ENCODE measurements around the gene DHRS9. TPM values are rescaled to one million over a fixed set of nuclear protein-coding genes. Genes with fewer than 3 reads are reported as not detected.

The DHRS9 gene
- total and polyA plus RNA-seq, 9 of the 15 experiments (the other 6 are each of a cell fraction or from before 2014, with no cell fraction given), result 0.27 to 1.7 (median 0.69) TPM

DNA sequence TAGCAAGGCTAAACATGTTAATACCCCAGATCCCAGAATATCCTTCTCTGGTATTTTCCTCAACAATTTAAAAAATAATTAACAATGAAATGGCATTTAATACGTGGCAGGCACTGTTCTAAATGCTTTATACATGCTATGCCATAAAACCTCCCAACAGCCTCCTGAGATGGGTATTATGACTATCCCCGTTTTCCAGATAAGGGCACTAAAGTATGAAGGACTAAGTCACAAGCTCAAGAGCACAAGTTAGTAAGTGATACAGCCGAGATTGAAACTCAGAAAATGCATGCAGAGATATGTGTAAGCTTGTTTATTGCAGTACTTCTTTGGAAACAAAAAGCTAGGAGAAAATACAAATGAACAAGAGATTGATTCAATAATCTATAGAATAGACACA is 46.2 kb upstream of the DHRS9 start:
- Histone ChIP-seq H4K20me1 (replicated peaks; ENCODE audit: control insufficient read depth, insufficient read depth, low read length) (no peaks in the 10 kb centered on the region), H3K9me1 (ENCODE audit: control insufficient read depth, insufficient read depth, low read length) (no peaks in the 10 kb centered on the region), H3K9me3 (replicated peaks; ENCODE audit: control insufficient read depth, insufficient read depth, low read depth, low read length) (no peaks in the 10 kb centered on the region), H3K4me1 (replicated peaks in 1 of 2; ENCODE audit: control insufficient read depth in 2 of 2, insufficient read depth in 2 of 2, low read length in 2 of 2) (peaks cover 0 to 10% of the 10 kb centered on the region in 2 experiments; a peak in 2 of 5 replicates), H3K79me2 (ENCODE audit: control insufficient read depth, insufficient read depth, low read length) (no peaks in the 10 kb centered on the region), H3K4me3 (no peak overlapping the region), H3K27ac (ENCODE audit: extremely low read depth, low read depth, low read length) (no peak overlapping the region), H3K4me2 (ENCODE audit: insufficient read depth, low read length) (no peak overlapping the region), H3K27me3 (ENCODE audit: control insufficient read depth in 2 of 2, insufficient read depth in 2 of 2, low read length in 2 of 2) (no peaks in the 10 kb centered on the region), H3K36me3 (ENCODE audit: control insufficient read depth, insufficient read depth, low read length) (no peaks in the 10 kb centered on the region), H2AFZ (ENCODE audit: low read depth, low read length) (no peak overlapping the region), H3K9ac (ENCODE audit: insufficient read depth in 1 of 2, low read depth in 2 of 2, low read length in 2 of 2) (no peak overlapping the region)
- ChIA-PET POLR2A (interaction anchor here (1.3 to 1.7 kb wide), 3 partner anchors 11 to 26 kb away, joined by 3 to 6 read pairs (median 3); no protein-coding TSS in a partner anchor), CTCF (ENCODE audit: low intra/inter-chr PET ratio) (no interaction called here)
- TF ChIP-seq CBFA2T3 (IDR thresholded peaks at IDR 0.05) (no peak), ELF4 (CRISPR knock-in tag; IDR thresholded peaks at IDR 0.05) (no peak), KAT2B (IDR thresholded peaks at IDR 0.05; ENCODE audit: low read depth, low read length) (no peak), CEBPG (CRISPR knock-in tag; IDR thresholded peaks at IDR 0.05) (no peak), CEBPG (tag; conservative IDR thresholded peaks at IDR 0.05 in 1 of 2, IDR thresholded peaks at IDR 0.05 in 1 of 2) (no peak), ZNF655 (CRISPR knock-in tag; IDR thresholded peaks at IDR 0.05) (no peak), MCM3 (IDR thresholded peaks at IDR 0.05) (no peak), HNRNPLL (IDR thresholded peaks at IDR 0.05; ENCODE audit: low read depth, low read length, poor library complexity, severe bottlenecking) (no peak), RNF219 (CRISPR knock-in tag; IDR thresholded peaks at IDR 0.05) (no peak), NFIX (CRISPR knock-in tag; IDR thresholded peaks at IDR 0.05; ENCODE audit: low read depth) (no peak), ESRRB (CRISPR knock-in tag; IDR thresholded peaks at IDR 0.05; ENCODE audit: borderline replicate concordance) (no peak), CBFA2T2 (conservative IDR thresholded peaks at IDR 0.05) (no peak), ILF3 (IDR thresholded peaks at IDR 0.05; ENCODE audit: borderline replicate concordance) (no peak), TEAD2 (tag; IDR thresholded peaks at IDR 0.05) (no peak)
- TF ChIP-seq, protein P1, sequence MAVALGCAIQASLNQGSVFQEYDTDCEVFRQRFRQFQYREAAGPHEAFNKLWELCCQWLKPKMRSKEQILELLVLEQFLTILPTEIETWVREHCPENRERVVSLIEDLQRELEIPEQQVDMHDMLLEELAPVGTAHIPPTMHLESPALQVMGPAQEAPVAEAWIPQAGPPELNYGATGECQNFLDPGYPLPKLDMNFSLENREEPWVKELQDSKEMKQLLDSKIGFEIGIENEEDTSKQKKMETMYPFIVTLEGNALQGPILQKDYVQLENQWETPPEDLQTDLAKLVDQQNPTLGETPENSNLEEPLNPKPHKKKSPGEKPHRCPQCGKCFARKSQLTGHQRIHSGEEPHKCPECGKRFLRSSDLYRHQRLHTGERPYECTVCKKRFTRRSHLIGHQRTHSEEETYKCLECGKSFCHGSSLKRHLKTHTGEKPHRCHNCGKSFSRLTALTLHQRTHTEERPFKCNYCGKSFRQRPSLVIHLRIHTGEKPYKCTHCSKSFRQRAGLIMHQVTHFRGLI (CRISPR knock-in tag; IDR thresholded peaks at IDR 0.05), result no peak
- in situ Hi-C loops (cut with MboI), result no loop called here
- WGBS (ENCODE audit: insufficient coverage, low coverage, missing lambda C conversion rate), result 29% methylated on average over 3 of the region's 3 CpGs
- BruUV-seq (replicated peaks), result no TSS peak
- FAIRE-seq (no peak), DNase-seq (ENCODE audit: extremely low read depth in 1 of 4, low spot score in 3 of 4) (no peak), ATAC-seq (no peak)
- intact Hi-C loops (cut with micrococcal nuclease), result no loop called here
